ENCODE results near the gene KIF2A.

DNA sequence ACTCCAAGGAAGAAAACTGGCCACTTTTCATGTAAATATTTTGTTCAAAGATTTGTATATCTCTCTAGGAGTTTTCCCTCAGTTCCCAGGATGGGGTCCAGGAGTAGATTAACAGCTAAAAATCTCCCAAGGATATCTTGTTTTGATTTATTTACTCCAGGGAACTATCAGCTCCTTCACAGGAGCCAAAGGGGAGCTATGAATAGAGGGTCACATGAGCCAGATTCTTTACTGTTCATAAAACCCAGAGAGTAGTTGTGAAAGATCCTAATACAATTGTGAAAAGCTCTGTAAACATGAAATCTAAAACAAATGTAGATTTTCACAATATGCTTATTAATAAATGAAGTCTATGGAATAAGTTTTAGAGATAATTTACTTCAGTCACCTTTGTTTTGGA, 80.8 kb downstream of the KIF2A start:
- TF ChIP-seq, protein P1, sequence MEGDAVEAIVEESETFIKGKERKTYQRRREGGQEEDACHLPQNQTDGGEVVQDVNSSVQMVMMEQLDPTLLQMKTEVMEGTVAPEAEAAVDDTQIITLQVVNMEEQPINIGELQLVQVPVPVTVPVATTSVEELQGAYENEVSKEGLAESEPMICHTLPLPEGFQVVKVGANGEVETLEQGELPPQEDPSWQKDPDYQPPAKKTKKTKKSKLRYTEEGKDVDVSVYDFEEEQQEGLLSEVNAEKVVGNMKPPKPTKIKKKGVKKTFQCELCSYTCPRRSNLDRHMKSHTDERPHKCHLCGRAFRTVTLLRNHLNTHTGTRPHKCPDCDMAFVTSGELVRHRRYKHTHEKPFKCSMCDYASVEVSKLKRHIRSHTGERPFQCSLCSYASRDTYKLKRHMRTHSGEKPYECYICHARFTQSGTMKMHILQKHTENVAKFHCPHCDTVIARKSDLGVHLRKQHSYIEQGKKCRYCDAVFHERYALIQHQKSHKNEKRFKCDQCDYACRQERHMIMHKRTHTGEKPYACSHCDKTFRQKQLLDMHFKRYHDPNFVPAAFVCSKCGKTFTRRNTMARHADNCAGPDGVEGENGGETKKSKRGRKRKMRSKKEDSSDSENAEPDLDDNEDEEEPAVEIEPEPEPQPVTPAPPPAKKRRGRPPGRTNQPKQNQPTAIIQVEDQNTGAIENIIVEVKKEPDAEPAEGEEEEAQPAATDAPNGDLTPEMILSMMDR (IDR thresholded peaks at IDR 0.05 in 8 of 11, conservative IDR thresholded peaks at IDR 0.05 in 3 of 11) = no peak
- no peak for TF ChIP-seq POLR2A (IDR thresholded peaks at IDR 0.05)
